ENCODE results near the gene POMGNT2.

POMGNT2 gene

DNA sequence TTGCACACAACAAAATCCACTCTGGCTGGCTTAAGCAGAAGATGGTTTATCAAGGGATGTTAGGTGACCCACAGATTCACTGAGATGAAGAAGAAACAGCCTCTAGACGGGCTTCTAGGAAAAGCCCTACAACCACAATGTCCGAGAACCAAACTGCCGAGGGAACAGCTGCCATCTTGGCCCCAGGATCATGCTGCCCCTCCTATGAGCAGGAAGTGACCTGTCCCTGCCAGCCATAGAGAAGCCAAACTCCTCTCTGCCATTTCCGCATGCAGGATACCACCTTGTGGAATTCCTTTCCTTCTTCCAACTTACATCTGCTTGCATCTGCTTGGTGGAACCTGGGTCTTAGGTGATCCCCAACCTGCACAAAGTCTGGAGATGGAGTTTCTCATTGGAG is 11.4 kb upstream of the POMGNT2 start:
- Histone ChIP-seq H3K4me2 (ENCODE audit: low read depth, low read length, poor library complexity, severe bottlenecking) (no peak overlapping the region), H3K79me2 (ENCODE audit: insufficient read depth, low read length) (no peaks in the 10 kb centered on the region), H2AFZ (ENCODE audit: low read length) (no peak overlapping the region), H3K4me3 (ENCODE audit: low read length, poor library complexity, severe bottlenecking) (no peak overlapping the region), H4K20me1 (ENCODE audit: insufficient read depth, low read length, poor library complexity, severe bottlenecking) (no peaks in the 10 kb centered on the region), H3K36me3 (ENCODE audit: insufficient read depth, low read length) (no peaks in the 10 kb centered on the region), H3F3A (ENCODE audit: low read depth) (no peaks in the 10 kb centered on the region), H3K9ac (ENCODE audit: low read depth, low read length, poor library complexity, severe bottlenecking) (no peak overlapping the region), H3K4me1 (ENCODE audit: insufficient read depth, low read length, poor library complexity, severe bottlenecking) (peaks cover 9% of the 10 kb centered on the region), H3K27me3 (ENCODE audit: insufficient read depth, low read length, poor library complexity, severe bottlenecking) (no peaks in the 10 kb centered on the region), H3K9me2 (replicated peaks; ENCODE audit: low read depth, low read length) (no peaks in the 10 kb centered on the region), H3K9me3 (ENCODE audit: insufficient read depth, low read depth, low read length) (no peaks in the 10 kb centered on the region)
- no peak for TF ChIP-seq CTCF (conservative IDR thresholded peaks at IDR 0.05; ENCODE audit: low read length)
- no peak for TF ChIP-seq EZH2phosphoT487 (IDR thresholded peaks at IDR 0.05; ENCODE audit: borderline replicate concordance)

- Histone ChIP-seq H3K4me3 (ENCODE audit: low read length, poor library complexity, severe bottlenecking) (no peak overlapping the region), H3K4me1 (ENCODE audit: insufficient read depth, low read length, poor library complexity, severe bottlenecking) (peaks cover 9% of the 10 kb centered on the region), H2AFZ (ENCODE audit: low read length) (peak overlapping the region; percentile 61), H3K79me2 (ENCODE audit: insufficient read depth, low read length) (no peaks in the 10 kb centered on the region), H4K20me1 (ENCODE audit: insufficient read depth, low read length, poor library complexity, severe bottlenecking) (no peaks in the 10 kb centered on the region), H3K27me3 (ENCODE audit: insufficient read depth, low read length, poor library complexity, severe bottlenecking) (no peaks in the 10 kb centered on the region), H3K36me3 (ENCODE audit: insufficient read depth, low read length) (no peaks in the 10 kb centered on the region), H3K9ac (ENCODE audit: low read depth, low read length, poor library complexity, severe bottlenecking) (no peak overlapping the region), H3K9me2 (replicated peaks; ENCODE audit: low read depth, low read length) (no peaks in the 10 kb centered on the region), H3K4me2 (ENCODE audit: low read depth, low read length, poor library complexity, severe bottlenecking) (peak overlapping the region; percentile 13), H3F3A (ENCODE audit: low read depth) (no peaks in the 10 kb centered on the region), H3K9me3 (ENCODE audit: insufficient read depth, low read depth, low read length) (no peaks in the 10 kb centered on the region)
- TF ChIP-seq CTCF (conservative IDR thresholded peaks at IDR 0.05; ENCODE audit: low read length) (no peak), EZH2phosphoT487 (IDR thresholded peaks at IDR 0.05; ENCODE audit: borderline replicate concordance) (no peak)
Measured at GRCh38 chr3:43113671-43114070, 7.8 kb upstream of the POMGNT2 start.

GRCh38 chr3:43106293-43106628 is 382 bp upstream of the POMGNT2 start:
- peak overlapping the region; percentile 92 for H3K4me3 ChIP-seq (ENCODE audit: low read length, poor library complexity, severe bottlenecking)
- no peaks in the 10 kb centered on the region for H3K9me2 ChIP-seq (replicated peaks; ENCODE audit: low read depth, low read length)
- H2AFZ ChIP-seq (ENCODE audit: low read length): peak overlapping the region; percentile 93
- H3K9me3 ChIP-seq (ENCODE audit: insufficient read depth, low read depth, low read length): no peaks in the 10 kb centered on the region
- H3K36me3 ChIP-seq (ENCODE audit: insufficient read depth, low read length): no peaks in the 10 kb centered on the region
- 0 out of 2 replicates have a peak, but pooled peaks cover 3% of the 10 kb centered on the region for H3K79me2 ChIP-seq (ENCODE audit: insufficient read depth, low read length)
- TF ChIP-seq EZH2phosphoT487 (IDR thresholded peaks at IDR 0.05; ENCODE audit: borderline replicate concordance) (no peak), CTCF (conservative IDR thresholded peaks at IDR 0.05; ENCODE audit: low read length) (no peak)
- H3F3A ChIP-seq (ENCODE audit: low read depth): no peaks in the 10 kb centered on the region
- peak overlapping the region; percentile 72 for H3K4me2 ChIP-seq (ENCODE audit: low read depth, low read length, poor library complexity, severe bottlenecking)
- no peaks in the 10 kb centered on the region for H4K20me1 ChIP-seq (ENCODE audit: insufficient read depth, low read length, poor library complexity, severe bottlenecking)
- H3K4me1 ChIP-seq (ENCODE audit: insufficient read depth, low read length, poor library complexity, severe bottlenecking): peaks cover 30% of the 10 kb centered on the region
- no peaks in the 10 kb centered on the region for H3K27me3 ChIP-seq (ENCODE audit: insufficient read depth, low read length, poor library complexity, severe bottlenecking)
- H3K9ac ChIP-seq (ENCODE audit: low read depth, low read length, poor library complexity, severe bottlenecking): no peak overlapping the region
